Camera-type eye (tissue), 1 donor: ENCODE measurements around the gene ALDH3A2. TPM values are rescaled to one million over a fixed set of nuclear protein-coding genes. Genes with fewer than 3 reads are reported as not detected.

ENCODE experiments used
- total RNA-seq: library from RNA; depleted of rRNA; stranded (reverse); fragments of >200 nt; gene quantifications from one replicate; pipeline ENCODE4 v1.2.3, GENCODE V29; 2014

ALDH3A2 gene
- 135 TPM for total RNA-seq

GRCh38 chr17:19648475-19649273, at the start of gene ALDH3A2:
TSS of gene ALDH3A2 (plus strand) at chr17:19648751. CDS start at chr17:19648972, 221 bp downstream.

GRCh38 chr17:19716108-19717030, 67.8 kb downstream of the ALDH3A2 start, which contains the start of gene SLC47A2:
TSS of gene SLC47A2 (minus strand) at chr17:19716584. CDS start at chr17:19716555, 29 bp downstream.

Other genes starting within 250 kb of the ALDH3A2 start
- gene RNF112, start 237.5 kb upstream of the ALDH3A2 start, total RNA-seq, result 5.4 TPM
- 8.7 TPM for gene SLC47A1, start 114.9 kb upstream of the ALDH3A2 start, total RNA-seq
- 0.55 TPM for gene SLC47A2, start 67.8 kb downstream of the ALDH3A2 start, total RNA-seq
- 7.1 TPM for gene ALDH3A1, start 99.5 kb downstream of the ALDH3A2 start, total RNA-seq
- gene ULK2, start 219.2 kb downstream of the ALDH3A2 start, total RNA-seq, result 41.9 TPM